Astrocyte of the cerebellum (primary cell): ENCODE measurements around the gene CABCOCO1.

Experiments used
- DNase-seq: peaks from one replicate; pipeline ENCODE4 v3.0.0-alpha.2; 2011; ENCODE audit warnings: low read depth
- H3K4me3 ChIP-seq: 2 replicates; pipeline ENCODE4 v1.5.1; 2011; ENCODE audit warnings: mild to moderate bottlenecking, low read depth, low read length, moderate library complexity
- CTCF ChIP-seq: IDR thresholded peaks from 2 replicates; pipeline ENCODE4 v1.5.1; 2012; ENCODE audit warnings: low read length, low read depth, moderate library complexity, mild to moderate bottlenecking; ENCODE audit errors: missing control alignments
- in situ Hi-C: cut with HindIII; loops from 2 replicates; pipeline ENCODE4 v1.10.0; 2017; ENCODE audit warnings: low sequenced_read_pairs

The CABCOCO1 gene

GRCh38 chr10:61635932-61636331 is 26.8 kb upstream of the CABCOCO1 start:
- DNase-seq, result no peak
- in situ Hi-C loops, result no loop called here
- no peak for TF ChIP-seq CTCF
- no peak overlapping the region for H3K4me3 ChIP-seq

GRCh38 chr10:61639952-61640351 is 22.8 kb upstream of the CABCOCO1 start:
- DNase-seq, result no peak
- no peak for TF ChIP-seq CTCF
- in situ Hi-C loops, result no loop called here
- no peak overlapping the region for H3K4me3 ChIP-seq

GRCh38 chr10:61640856-61641255 is 21.9 kb upstream of the CABCOCO1 start:
- in situ Hi-C loops, result no loop called here

GRCh38 chr10:61642150-61642571 is 20.6 kb upstream of the CABCOCO1 start:
- H3K4me3 ChIP-seq, result no peak overlapping the region
- in situ Hi-C loops, result no loop called here
- DNase-seq, result no peak
- TF ChIP-seq CTCF, result no peak

More at GRCh38 chr10:61640856-61641255, 21.9 kb upstream of the CABCOCO1 start:
- no peak for DNase-seq
- no peak for TF ChIP-seq CTCF
- no peak overlapping the region for H3K4me3 ChIP-seq

GRCh38 chr10:61642676-61643075 is 20.1 kb upstream of the CABCOCO1 start:
- H3K4me3 ChIP-seq, result no peak overlapping the region
- DNase-seq, result peak; percentile 88
- in situ Hi-C loops, result no loop called here
- TF ChIP-seq CTCF, result no peak

- in situ Hi-C loops, result no loop called here
- H3K4me3 ChIP-seq, result no peak overlapping the region
- TF ChIP-seq CTCF, result no peak
- DNase-seq, result no peak
Measured at GRCh38 chr10:61643316-61643751, 19.4 kb upstream of the CABCOCO1 start.

- no peak for DNase-seq
- TF ChIP-seq CTCF, result no peak
- in situ Hi-C loops, result no loop called here
- no peak overlapping the region for H3K4me3 ChIP-seq
Measured at GRCh38 chr10:61653699-61654098, 9.0 kb upstream of the CABCOCO1 start.
